ENCODE results near the gene PSMB5. TPM values are rescaled to one million over a fixed set of nuclear protein-coding genes. Genes with fewer than 3 reads are reported as not detected.
A peak's percentile ranks its signal among the peaks of the same experiment; 100 is the strongest.

Gene PSMB5
- total RNA-seq, 2 experiments from 2014 or later, result 49.0 to 54.5 TPM

- H3K9me3 Mint-ChIP-seq, result no peaks in the 10 kb centered on the region
- POLR2A ChIA-PET, result interaction anchor here (1.7 kb wide), 1 partner anchor 61 kb away, joined by 3 read pairs; no protein-coding TSS in a partner anchor
- no peak overlapping the region for H3K4me3 Mint-ChIP-seq
- DNase-seq (no peak), ATAC-seq (ENCODE audit: low read depth) (no peak)
- no peak overlapping the region for H3K27ac Mint-ChIP-seq
- no peaks in the 10 kb centered on the region for H3K27me3 Mint-ChIP-seq
- peaks cover 3% of the 10 kb centered on the region for H3K4me1 Mint-ChIP-seq
- H3K36me3 Mint-ChIP-seq, result no peaks in the 10 kb centered on the region
Measured at GRCh38 chr14:22996768-22997654, 37.7 kb downstream of the PSMB5 start.

- ATAC-seq (ENCODE audit: low read depth) (no peak), DNase-seq (no peak)
- H3K27me3 Mint-ChIP-seq, result no peaks in the 10 kb centered on the region
- POLR2A ChIA-PET, result interaction anchor here (0.5 to 2.2 kb wide), 5 partner anchors 11 to 100 kb away, joined by 3 to 17 read pairs (median 4); no protein-coding TSS in a partner anchor
- no peaks in the 10 kb centered on the region for H3K9me3 Mint-ChIP-seq
- H3K36me3 Mint-ChIP-seq, result no peaks in the 10 kb centered on the region
- H3K27ac Mint-ChIP-seq, result no peak overlapping the region
- H3K4me1 Mint-ChIP-seq, result peaks cover 3% of the 10 kb centered on the region
- H3K4me3 Mint-ChIP-seq, result no peak overlapping the region
Measured at GRCh38 chr14:22995889-22996625, 38.6 kb downstream of the PSMB5 start.

- Mint-ChIP-seq H3K9me3 (no peaks in the 10 kb centered on the region), H3K4me3 (no peak overlapping the region), H3K4me1 (peaks cover 3% of the 10 kb centered on the region), H3K27me3 (no peaks in the 10 kb centered on the region), H3K36me3 (no peaks in the 10 kb centered on the region), H3K27ac (no peak overlapping the region)
- ATAC-seq (ENCODE audit: low read depth), result peak; percentile 88
- POLR2A ChIA-PET, result interaction anchor here (0.7 to 2.2 kb wide), 9 partner anchors 8 to 101 kb away, joined by 3 to 17 read pairs (median 4); partner anchors contain the start of gene CDH24
- DNase-seq, result no peak
Measured at GRCh38 chr14:22994762-22995275, 39.9 kb downstream of the PSMB5 start.

- Mint-ChIP-seq H3K4me3 (no peak overlapping the region), H3K27me3 (no peaks in the 10 kb centered on the region), H3K4me1 (peaks cover 3% of the 10 kb centered on the region), H3K9me3 (no peaks in the 10 kb centered on the region), H3K36me3 (no peaks in the 10 kb centered on the region), H3K27ac (no peak overlapping the region)
- no peak for ATAC-seq (ENCODE audit: low read depth)
- POLR2A ChIA-PET, result interaction anchor here (1.3 kb wide), 1 partner anchor 14 kb away, joined by 3 read pairs; no protein-coding TSS in a partner anchor
- no peak for DNase-seq
Measured at GRCh38 chr14:22993517-22993916, 41.2 kb downstream of the PSMB5 start.

- no peak overlapping the region for H3K4me3 Mint-ChIP-seq
- POLR2A ChIA-PET, result no interaction called here
- peaks cover 3% of the 10 kb centered on the region for H3K4me1 Mint-ChIP-seq
- no peaks in the 10 kb centered on the region for H3K36me3 Mint-ChIP-seq
- DNase-seq (no peak), ATAC-seq (ENCODE audit: low read depth) (no peak)
- no peaks in the 10 kb centered on the region for H3K27me3 Mint-ChIP-seq
- H3K27ac Mint-ChIP-seq, result no peak overlapping the region
- H3K9me3 Mint-ChIP-seq, result no peaks in the 10 kb centered on the region
Measured at GRCh38 chr14:22991852-22992251, 42.8 kb downstream of the PSMB5 start.

GRCh38 chr14:22987291-22987690 is 47.4 kb downstream of the PSMB5 start:
- Mint-ChIP-seq H3K9me3 (no peaks in the 10 kb centered on the region), H3K4me1 (no peaks in the 10 kb centered on the region), H3K36me3 (no peaks in the 10 kb centered on the region), H3K4me3 (no peak overlapping the region), H3K27ac (no peak overlapping the region), H3K27me3 (no peaks in the 10 kb centered on the region)
- DNase-seq (no peak), ATAC-seq (ENCODE audit: low read depth) (no peak)
- POLR2A ChIA-PET, result interaction anchor here (1.1 to 1.8 kb wide), 4 partner anchors 7 to 417 kb away, joined by 3 to 9 read pairs (median 4); no protein-coding TSS in a partner anchor

- POLR2A ChIA-PET, result interaction anchor here (0.8 to 1.8 kb wide), 7 partner anchors 8 to 416 kb away, joined by 3 to 9 read pairs (median 4); partner anchors contain the start of genes ACIN1 and C14orf119
- no peaks in the 10 kb centered on the region for H3K36me3 Mint-ChIP-seq
- H3K4me3 Mint-ChIP-seq, result no peak overlapping the region
- DNase-seq (peak; percentile 81), ATAC-seq (ENCODE audit: low read depth) (peak; percentile 50)
- no peaks in the 10 kb centered on the region for H3K27me3 Mint-ChIP-seq
- H3K9me3 Mint-ChIP-seq, result no peaks in the 10 kb centered on the region
- H3K27ac Mint-ChIP-seq, result no peak overlapping the region
- no peaks in the 10 kb centered on the region for H3K4me1 Mint-ChIP-seq
Measured at GRCh38 chr14:22986508-22987054, 48.1 kb downstream of the PSMB5 start.

GRCh38 chr14:22985894-22986507 is 48.7 kb downstream of the PSMB5 start:
- Mint-ChIP-seq H3K36me3 (no peaks in the 10 kb centered on the region), H3K4me1 (no peaks in the 10 kb centered on the region), H3K27ac (no peak overlapping the region), H3K9me3 (no peaks in the 10 kb centered on the region), H3K27me3 (peaks cover under 1% of the 10 kb centered on the region), H3K4me3 (no peak overlapping the region)
- POLR2A ChIA-PET, result interaction anchor here (0.8 to 1.8 kb wide), 8 partner anchors 9 to 416 kb away, joined by 3 to 9 read pairs (median 4); partner anchors contain the start of genes ACIN1, C14orf119 and CDH24
- ATAC-seq (ENCODE audit: low read depth) (no peak), DNase-seq (no peak)

- Mint-ChIP-seq H3K27me3 (peaks cover 4% of the 10 kb centered on the region), H3K36me3 (no peaks in the 10 kb centered on the region), H3K4me3 (no peak overlapping the region), H3K27ac (no peak overlapping the region), H3K4me1 (peaks cover under 1% of the 10 kb centered on the region), H3K9me3 (no peaks in the 10 kb centered on the region)
- DNase-seq (no peak), ATAC-seq (ENCODE audit: low read depth) (no peak)
- POLR2A ChIA-PET, result interaction anchor here (1.2 to 1.5 kb wide), 2 partner anchors 22 to 73 kb away, joined by 4 to 5 read pairs; partner anchors contain the start of gene CDH24
Measured at GRCh38 chr14:22984959-22985658, 49.6 kb downstream of the PSMB5 start.

GRCh38 chr14:22982477-22983245 is 52.0 kb downstream of the PSMB5 start, which contains the start of gene AJUBA:
Gene AJUBA (minus strand): TSS chr14:22982551. CDS start chr14:22982266, 285 bp downstream.
- Mint-ChIP-seq H3K9me3 (no peaks in the 10 kb centered on the region), H3K4me1 (peaks cover 7% of the 10 kb centered on the region), H3K4me3 (peak within 1 kb of the TSS; percentile 53), H3K36me3 (no peaks in the 10 kb centered on the region), H3K27me3 (peaks cover 16% of the 10 kb centered on the region), H3K27ac (no peak within 1 kb of the TSS)
- ATAC-seq (ENCODE audit: low read depth) (peak; percentile 73), DNase-seq (peak; percentile 81)
- POLR2A ChIA-PET, result interaction anchor here (1.0 to 2.3 kb wide), 7 partner anchors 12 to 413 kb away, joined by 3 to 9 read pairs (median 5); partner anchors contain the start of genes HAUS4 and PSMB5

GRCh38 chr14:22981876-22982476 is 52.7 kb downstream of the PSMB5 start:
- H3K27ac Mint-ChIP-seq, result no peak overlapping the region
- DNase-seq (no peak), ATAC-seq (ENCODE audit: low read depth) (peak; percentile 9)
- peaks cover 19% of the 10 kb centered on the region for H3K27me3 Mint-ChIP-seq
- H3K4me1 Mint-ChIP-seq, result peaks cover 7% of the 10 kb centered on the region
- peak overlapping the region; percentile 53 for H3K4me3 Mint-ChIP-seq
- no peaks in the 10 kb centered on the region for H3K36me3 Mint-ChIP-seq
- POLR2A ChIA-PET, result interaction anchor here (0.6 to 2.3 kb wide), 6 partner anchors 9 to 58 kb away, joined by 3 to 9 read pairs (median 4); partner anchors contain the start of genes HAUS4 and PSMB5
- no peaks in the 10 kb centered on the region for H3K9me3 Mint-ChIP-seq

Data from activated naive CD8-positive, alpha-beta T cell treated with anti-CD3 and anti-CD28 coated beads, Interleukin-2, amount 10 ng/mL, durations not matched to agents 7 days and 5 days (primary cell).